ENCODE measurements around the gene CCNE1. TPM values are rescaled to one million over a fixed set of nuclear protein-coding genes. Genes with fewer than 3 reads are reported as not detected.

The CCNE1 gene
- total RNA-seq, 2 donors from 2014 or later: not detected

- DNase-seq (no peak), ATAC-seq (no peak)
- intact Hi-C loops (cut with DNase I): no loop called here
- Histone ChIP-seq H3K27me3 (no peaks in the 10 kb centered on the region), H3K4me1 (peaks cover 3% of the 10 kb centered on the region), H3K27ac (no peak overlapping the region), H3K4me3 (no peak overlapping the region), H3K9me3 (no peaks in the 10 kb centered on the region), H3K36me3 (replicated peaks in 1 of 2; ENCODE audit: insufficient read depth in 1 of 2, low read depth in 2 of 2) (no peaks in the 10 kb centered on the region)
- no peak for TF ChIP-seq CTCF (IDR thresholded peaks at IDR 0.05)
- no peak for TF ChIP-seq POLR2A (IDR thresholded peaks at IDR 0.05)
- 77% methylated on average over 19 to 20 of the region's 20 CpGs for WGBS, 2 donors
Measured at GRCh38 chr19:29855741-29856500, 44.1 kb downstream of the CCNE1 start.

DNA sequence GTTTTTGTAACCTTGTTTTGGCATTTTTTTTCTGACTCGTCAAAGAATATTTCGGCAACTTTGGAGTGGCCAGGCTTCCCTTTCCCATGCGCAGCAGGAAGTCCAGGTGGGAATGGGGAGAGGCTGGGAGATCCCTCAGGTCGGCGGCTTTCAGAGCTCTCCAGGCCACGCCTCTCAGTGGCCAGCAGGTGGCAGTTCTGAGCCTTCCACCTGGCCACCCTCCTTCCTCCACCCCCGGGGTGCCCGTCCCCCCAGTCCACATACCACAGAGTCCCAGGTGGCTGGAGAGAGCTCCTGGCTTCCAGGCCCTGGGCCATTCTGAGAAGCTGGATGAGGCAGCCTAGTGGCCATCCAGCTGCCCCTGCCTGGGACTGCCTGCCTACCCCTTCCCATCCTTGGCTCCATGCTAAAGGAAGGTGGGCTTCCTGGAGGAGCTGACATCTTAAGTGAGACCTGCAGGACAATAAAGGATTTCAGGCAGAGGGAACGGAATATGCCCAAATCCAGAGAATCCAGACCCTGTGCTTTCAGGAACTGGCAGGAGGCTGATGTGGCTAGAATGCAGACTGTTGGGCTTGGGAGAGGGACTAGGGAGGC is 46.3 kb downstream of the CCNE1 start:
- TF ChIP-seq CTCF (IDR thresholded peaks at IDR 0.05) (peak; percentile 56 to 68 (median 57)), POLR2A (IDR thresholded peaks at IDR 0.05) (no peak)
- no peaks in the 10 kb centered on the region for H3K36me3 ChIP-seq (replicated peaks in 1 of 2; ENCODE audit: insufficient read depth in 1 of 2, low read depth in 2 of 2)
- peak; percentile 70 for ATAC-seq
- no peaks in the 10 kb centered on the region for H3K9me3 ChIP-seq
- intact Hi-C loops (cut with DNase I): no loop called here
- no peak overlapping the region for H3K4me3 ChIP-seq
- H3K27me3 ChIP-seq: no peaks in the 10 kb centered on the region
- no peak overlapping the region for H3K27ac ChIP-seq
- WGBS, 2 donors: 12 to 15% methylated on average over 6 to 9 of the region's 9 CpGs
- DNase-seq: peak; percentile 53 to 61 (median 55)
- H3K4me1 ChIP-seq: peaks cover 3% of the 10 kb centered on the region

GRCh38 chr19:29858621-29859020 is 46.8 kb downstream of the CCNE1 start:
- DNase-seq: no peak
- H3K27me3 ChIP-seq: no peaks in the 10 kb centered on the region
- TF ChIP-seq CTCF (IDR thresholded peaks at IDR 0.05): no peak
- no peak for TF ChIP-seq POLR2A (IDR thresholded peaks at IDR 0.05)

GRCh38 chr19:29860492-29860891 is 48.7 kb downstream of the CCNE1 start:
- H3K4me1 ChIP-seq: peaks cover 3% of the 10 kb centered on the region
- H3K36me3 ChIP-seq (replicated peaks in 1 of 2; ENCODE audit: insufficient read depth in 1 of 2, low read depth in 2 of 2): no peaks in the 10 kb centered on the region
- H3K4me3 ChIP-seq: no peak overlapping the region
- no peaks in the 10 kb centered on the region for H3K9me3 ChIP-seq
- ATAC-seq: no peak
- TF ChIP-seq CTCF (IDR thresholded peaks at IDR 0.05): no peak
- intact Hi-C loops (cut with DNase I): no loop called here
- H3K27me3 ChIP-seq: no peaks in the 10 kb centered on the region
- no peak overlapping the region for H3K27ac ChIP-seq
- WGBS, 2 donors: 90% methylated on average over 3 of the region's 3 CpGs; no CpG with 5 or more reads in 1 of the 2 donors
- no peak for DNase-seq

More at GRCh38 chr19:29858621-29859020, 46.8 kb downstream of the CCNE1 start:
- no peak for ATAC-seq
- intact Hi-C loops (cut with DNase I): no loop called here
- no peaks in the 10 kb centered on the region for H3K9me3 ChIP-seq
- 37% methylated on average over 13 of the region's 13 CpGs; no CpG with 5 or more reads in 1 of the 2 donors for WGBS, 2 donors
- peaks cover 3% of the 10 kb centered on the region for H3K4me1 ChIP-seq
- H3K27ac ChIP-seq: no peak overlapping the region
- no peak overlapping the region for H3K4me3 ChIP-seq
- no peaks in the 10 kb centered on the region for H3K36me3 ChIP-seq (replicated peaks in 1 of 2; ENCODE audit: insufficient read depth in 1 of 2, low read depth in 2 of 2)
